Ovary (tissue), 9 donors: ENCODE measurements around the gene SMDT1. TPM values are rescaled to one million over a fixed set of nuclear protein-coding genes. Genes with fewer than 3 reads are reported as not detected.

Experiments
- DNase-seq, 5 donors: peaks; one replicate each; pipeline ENCODE4 v3.0.0-alpha.2; 2019 to 2020
- H3K27ac ChIP-seq, 2 donors: fragments of 200-600 bp; one replicate each; pipeline versions ENCODE4 v1.5.1 to v1.8.0; 2019 to 2022
- H3K27me3 ChIP-seq: fragments of 200-600 bp; one replicate; pipeline ENCODE4 v1.8.0; 2022
- H3K36me3 ChIP-seq: fragments of 200-600 bp; sonication (generic); one replicate; pipeline ENCODE4 v1.5.1; 2019
- H3K4me1 ChIP-seq: one replicate; pipeline ENCODE4 v1.8.1; 2013; ENCODE audit warnings: mild to moderate bottlenecking, moderate library complexity; ENCODE audit not compliant: insufficient read depth
- H3K4me3 ChIP-seq: fragments of 200-600 bp; sonication (generic); one replicate; pipeline ENCODE4 v1.5.1; 2017
- H3K9me3 ChIP-seq, 2 donors: fragments of 200-600 bp in 1 of 2; sonication (generic) in 1 of 2; one replicate each; pipeline versions ENCODE4 v1.5.1 to v1.8.1; 2013 to 2019; ENCODE audit warnings: mild to moderate bottlenecking in 1 of 2, moderate library complexity in 1 of 2
- CTCF ChIP-seq, 3 donors: fragments of 450-650 bp in 2 of 3; fragments of 200-600 bp in 1 of 3; IDR thresholded peaks; one replicate each; pipeline versions ENCODE4 v1.5.1 to v1.8.0; 2016 to 2022; ENCODE audit warnings: antibody characterized with exemption in 3 of 3, mild to moderate bottlenecking in 1 of 3
- EP300 ChIP-seq: sonication (generic); formaldehyde crosslinking; IDR thresholded peaks from one replicate; pipeline ENCODE4 v1.6.1; 2017; ENCODE audit warnings: antibody characterized with exemption
- POLR2A ChIP-seq: fragments of 450-650 bp; IDR thresholded peaks from one replicate; pipeline ENCODE4 v1.6.1; 2017; ENCODE audit warnings: antibody characterized with exemption, mild to moderate bottlenecking, moderate library complexity
- WGBS, 3 donors: extraction: QIAGEN DNeasy Blood & Tissue Kit in 1 of 3; methylation state at CpG; one replicate each; pipeline versions ENCODE4 v1.1.5 to v1.1.7; 2013 to 2017; 5-methylcytosine and 5-hydroxymethylcytosine counted together
- intact Hi-C, 4 donors: fragments of 100-400 bp; cut with DNase I; formaldehyde crosslinking; loops; one replicate each; pipeline versions ENCODE4 v1.11.0 to v1.15.1; 2022 to 2023
- polyA plus RNA-seq, 2 donors: library from polyadenylated mRNA; stranded (reverse); fragments of 200-250 nt in 1 of 2; fragments of 350-450 nt in 1 of 2; fragmentation: Illumina TruSeq in 1 of 2; extraction: RNeasy Lipid Tissue Mini Kit (QIAGEN cat#74804) in 1 of 2; gene quantifications; one replicate each; pipeline ENCODE4 v1.2.3, GENCODE V29; 2013 to 2014
- total RNA-seq, 7 donors: library from RNA; depleted of rRNA in 2 of 7; stranded (reverse); fragments of >200 nt in 2 of 7; fragmentation: NEBNext Ultra II Directional in 3 of 7; extraction: Animal tissue kit (Norgen Biotek cat#: 25700) in 3 of 7; gene quantifications; one replicate each; pipeline versions ENCODE4 v1.1.0 to v1.2.4, GENCODE V29; 2016 to 2023
- donor health status: DM: no; HTN: no; CAD: no; lungs with moderate emphysema.
- donor health status: DM: no; HTN: no; CAD: no.
- donor health status: Bipolar disorder and iron deficiency.
- donor health status: DM: yes; HTN: yes; CAD: no.
- donor health status: DM: no; HTN: no; CAD: no.
- donor health status: DM: yes; HTN: yes; CAD: no.

SMDT1 gene
- total and polyA plus RNA-seq, 9 donors: 26.3 to 287 (median 130) TPM

GRCh38 chr22:42056757-42057511, 22.6 kb upstream of the SMDT1 start:
- Histone ChIP-seq H3K27ac (no peak overlapping the region), H3K36me3 (no peaks in the 10 kb centered on the region), H3K4me1 (no peaks in the 10 kb centered on the region), H3K4me3 (no peak overlapping the region), H3K27me3 (no peaks in the 10 kb centered on the region), H3K9me3 (no peaks in the 10 kb centered on the region)
- intact Hi-C loops: loop anchor here in 1 of 4 donors (5.0 kb wide), 1 partner anchor 45 kb away; no protein-coding TSS in a partner anchor
- 96 to 98% (median 97%) methylated on average over 1 of the region's 1 CpG for WGBS, 3 donors
- TF ChIP-seq EP300 (no peak), POLR2A (no peak), CTCF (IDR thresholded peaks at IDR 0.05) (no peak)
- no peak for DNase-seq

- no peaks in the 10 kb centered on the region for H3K27me3 ChIP-seq
- peak in 1 of 5 donors; percentile 7 for DNase-seq
- 86 to 94% (median 88%) methylated on average over 5 of the region's 5 CpGs for WGBS, 3 donors
- no peaks in the 10 kb centered on the region for H3K4me1 ChIP-seq
- H3K27ac ChIP-seq: no peak overlapping the region
- intact Hi-C loops: no loop called here
- no peak overlapping the region for H3K4me3 ChIP-seq
- H3K9me3 ChIP-seq: no peaks in the 10 kb centered on the region
- no peaks in the 10 kb centered on the region for H3K36me3 ChIP-seq
- TF ChIP-seq POLR2A: no peak
- TF ChIP-seq EP300: no peak
- TF ChIP-seq CTCF (IDR thresholded peaks at IDR 0.05): no peak
These were observed 19.0 kb upstream of the SMDT1 start for GRCh38 chr22:42060489-42060888.

- WGBS, 3 donors: 87 to 95% (median 88%) methylated on average over 7 of the region's 7 CpGs
- Histone ChIP-seq H3K4me3 (no peak overlapping the region), H3K4me1 (no peaks in the 10 kb centered on the region), H3K27me3 (no peaks in the 10 kb centered on the region), H3K9me3 (no peaks in the 10 kb centered on the region), H3K36me3 (no peaks in the 10 kb centered on the region), H3K27ac (no peak overlapping the region)
- no peak for DNase-seq
- no peak for TF ChIP-seq POLR2A
- TF ChIP-seq EP300: no peak
- TF ChIP-seq CTCF (IDR thresholded peaks at IDR 0.05): no peak
- intact Hi-C loops: no loop called here
These were observed 18.5 kb upstream of the SMDT1 start for GRCh38 chr22:42061041-42061440.

- no peaks in the 10 kb centered on the region for H3K4me1 ChIP-seq
- H3K36me3 ChIP-seq: no peaks in the 10 kb centered on the region
- WGBS, 3 donors: 91 to 94% (median 92%) methylated on average over 10 of the region's 10 CpGs
- intact Hi-C loops: no loop called here
- H3K9me3 ChIP-seq: no peaks in the 10 kb centered on the region
- no peak overlapping the region for H3K27ac ChIP-seq
- no peak overlapping the region for H3K4me3 ChIP-seq
- no peaks in the 10 kb centered on the region for H3K27me3 ChIP-seq
- no peak for TF ChIP-seq EP300
- TF ChIP-seq POLR2A: no peak
- no peak for TF ChIP-seq CTCF (IDR thresholded peaks at IDR 0.05)
- no peak for DNase-seq
These were observed 16.9 kb upstream of the SMDT1 start for GRCh38 chr22:42062506-42063170.
